Measurements from ENCODE around the gene SUCNR1. TPM values are rescaled to one million over a fixed set of nuclear protein-coding genes. Genes with fewer than 3 reads are reported as not detected.

SUCNR1 gene
- total RNA-seq, 4 donors from 2014 or later, result 0.64 to 1.5 (median 0.95) TPM

GRCh38 chr3:151856118-151856517 lies 17.3 kb upstream of the SUCNR1 start:
- intact Hi-C loops (cut with DNase I; ENCODE audit: low total_unique reads), result no loop called here
- DNase-seq (ENCODE audit: low spot score in 2 of 2), result no peak
- H3K4me3 ChIP-seq (ENCODE audit: low read depth, poor library complexity, severe bottlenecking), result no peak overlapping the region
- WGBS, 2 donors, result 66 to 81% methylated on average over 3 of the region's 3 CpGs
- no peak for TF ChIP-seq POLR2A (IDR thresholded peaks at IDR 0.05)
- TF ChIP-seq, protein P1, sequence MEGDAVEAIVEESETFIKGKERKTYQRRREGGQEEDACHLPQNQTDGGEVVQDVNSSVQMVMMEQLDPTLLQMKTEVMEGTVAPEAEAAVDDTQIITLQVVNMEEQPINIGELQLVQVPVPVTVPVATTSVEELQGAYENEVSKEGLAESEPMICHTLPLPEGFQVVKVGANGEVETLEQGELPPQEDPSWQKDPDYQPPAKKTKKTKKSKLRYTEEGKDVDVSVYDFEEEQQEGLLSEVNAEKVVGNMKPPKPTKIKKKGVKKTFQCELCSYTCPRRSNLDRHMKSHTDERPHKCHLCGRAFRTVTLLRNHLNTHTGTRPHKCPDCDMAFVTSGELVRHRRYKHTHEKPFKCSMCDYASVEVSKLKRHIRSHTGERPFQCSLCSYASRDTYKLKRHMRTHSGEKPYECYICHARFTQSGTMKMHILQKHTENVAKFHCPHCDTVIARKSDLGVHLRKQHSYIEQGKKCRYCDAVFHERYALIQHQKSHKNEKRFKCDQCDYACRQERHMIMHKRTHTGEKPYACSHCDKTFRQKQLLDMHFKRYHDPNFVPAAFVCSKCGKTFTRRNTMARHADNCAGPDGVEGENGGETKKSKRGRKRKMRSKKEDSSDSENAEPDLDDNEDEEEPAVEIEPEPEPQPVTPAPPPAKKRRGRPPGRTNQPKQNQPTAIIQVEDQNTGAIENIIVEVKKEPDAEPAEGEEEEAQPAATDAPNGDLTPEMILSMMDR (IDR thresholded peaks at IDR 0.05), result no peak

DNA sequence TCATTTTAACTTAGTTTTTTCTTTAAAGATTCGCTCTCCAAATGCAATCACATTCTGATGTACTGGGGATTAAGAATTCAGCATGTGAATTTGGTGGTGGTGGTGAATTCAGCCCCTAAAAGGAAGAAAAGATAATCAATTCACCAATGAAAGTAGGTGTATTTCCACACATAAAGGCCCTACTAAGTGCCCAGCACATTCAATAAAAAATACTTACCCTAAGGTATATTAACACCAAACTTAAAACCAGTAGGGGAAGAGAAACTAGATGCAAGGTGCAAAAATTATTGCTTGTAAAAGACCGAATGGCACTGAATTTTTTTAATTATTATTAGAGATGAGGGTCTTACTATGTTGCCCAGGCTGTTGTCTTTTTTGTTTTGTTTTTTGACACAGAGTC lies 16.8 kb upstream of the SUCNR1 start:
- H3K4me3 ChIP-seq (ENCODE audit: low read depth, poor library complexity, severe bottlenecking), result no peak overlapping the region
- TF ChIP-seq, protein P1 (IDR thresholded peaks at IDR 0.05), result no peak
- no peak for TF ChIP-seq POLR2A (IDR thresholded peaks at IDR 0.05)
- intact Hi-C loops (cut with DNase I; ENCODE audit: low total_unique reads), result no loop called here
- WGBS, 2 donors, result 91 to 97% methylated on average over 2 of the region's 2 CpGs
- DNase-seq (ENCODE audit: low spot score in 2 of 2), result no peak

DNA sequence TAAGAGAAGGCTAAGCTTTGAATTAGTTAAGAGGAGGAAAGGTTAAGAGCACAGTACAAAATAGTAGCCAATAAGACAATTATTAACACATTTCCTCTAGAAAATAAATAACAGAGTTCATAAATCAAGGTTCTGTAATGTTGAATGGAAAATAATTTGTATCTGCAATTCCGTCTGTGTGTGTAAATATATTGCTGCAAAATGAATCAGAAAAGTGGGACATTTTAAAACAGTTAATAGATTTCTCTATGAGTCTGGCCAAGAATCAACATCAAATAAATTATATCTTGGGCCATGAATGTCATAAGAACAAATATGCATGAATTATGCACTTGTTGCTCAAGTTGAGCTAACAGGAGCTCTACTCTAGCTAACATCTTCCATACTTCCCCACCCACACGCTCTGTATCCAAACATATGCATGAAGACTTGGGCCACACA lies 14.2 kb upstream of the SUCNR1 start:
- no peak for DNase-seq (ENCODE audit: low spot score in 2 of 2)
- H3K4me3 ChIP-seq (ENCODE audit: low read depth, poor library complexity, severe bottlenecking), result no peak overlapping the region
- TF ChIP-seq, protein P1 (IDR thresholded peaks at IDR 0.05), result no peak
- no peak for TF ChIP-seq POLR2A (IDR thresholded peaks at IDR 0.05)
- intact Hi-C loops (cut with DNase I; ENCODE audit: low total_unique reads), result no loop called here
- 61 to 70% methylated on average over 2 of the region's 2 CpGs for WGBS, 2 donors

GRCh38 chr3:151859905-151860304 lies 13.5 kb upstream of the SUCNR1 start:
- DNase-seq (ENCODE audit: low spot score in 2 of 2), result no peak
- TF ChIP-seq POLR2A (IDR thresholded peaks at IDR 0.05), result no peak
- TF ChIP-seq, protein P1 (IDR thresholded peaks at IDR 0.05), result no peak
- H3K4me3 ChIP-seq (ENCODE audit: low read depth, poor library complexity, severe bottlenecking), result no peak overlapping the region
- intact Hi-C loops (cut with DNase I; ENCODE audit: low total_unique reads), result no loop called here

DNA sequence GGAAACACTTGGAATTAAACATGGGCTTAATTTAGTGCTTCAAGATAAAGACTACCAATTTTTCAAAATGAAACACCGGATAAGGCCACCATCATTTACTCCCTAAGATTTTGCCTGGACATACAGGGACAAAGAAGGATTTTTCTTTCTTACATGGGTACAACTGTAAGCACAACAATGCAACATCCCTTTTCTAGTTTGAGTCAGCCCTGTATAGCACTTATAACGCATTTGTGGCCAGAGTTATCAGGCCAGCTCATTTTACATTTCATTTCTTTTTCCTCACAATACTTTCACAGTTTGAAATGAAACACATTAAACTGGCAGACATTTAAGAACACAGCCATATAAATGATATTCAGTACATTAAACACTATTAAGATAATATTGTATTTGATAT lies 9.8 kb upstream of the SUCNR1 start:
- TF ChIP-seq POLR2A (IDR thresholded peaks at IDR 0.05), result no peak
- TF ChIP-seq, protein P1 (IDR thresholded peaks at IDR 0.05), result no peak
- intact Hi-C loops (cut with DNase I; ENCODE audit: low total_unique reads), result no loop called here
- 92 to 94% methylated on average over 2 of the region's 2 CpGs for WGBS, 2 donors
- no peak overlapping the region for H3K4me3 ChIP-seq (ENCODE audit: low read depth, poor library complexity, severe bottlenecking)
- no peak for DNase-seq (ENCODE audit: low spot score in 2 of 2)

- WGBS, 2 donors, result 36 to 37% methylated on average over 4 of the region's 4 CpGs
- intact Hi-C loops (cut with DNase I; ENCODE audit: low total_unique reads), result no loop called here
- TF ChIP-seq, protein P1 (IDR thresholded peaks at IDR 0.05), result no peak
- no peak for TF ChIP-seq POLR2A (IDR thresholded peaks at IDR 0.05)
- DNase-seq (ENCODE audit: low spot score in 2 of 2), result no peak
- no peak overlapping the region for H3K4me3 ChIP-seq (ENCODE audit: low read depth, poor library complexity, severe bottlenecking)
Observed at GRCh38 chr3:151864423-151865101, 8.9 kb upstream of the SUCNR1 start.
